ENCODE measurements around the gene OCSTAMP. TPM values are rescaled to one million over a fixed set of nuclear protein-coding genes. Genes with fewer than 3 reads are reported as not detected.

OCSTAMP gene
- total RNA-seq (2014; rRNA removed; shearing (Covaris generic)) = not detected in 2 replicates

GRCh38 chr20:46550461-46550860 is at the start of gene OCSTAMP:
OCSTAMP (minus strand) TSS chr20:46550654; CDS start chr20:46550560, 94 bp downstream.
- DNase-seq (ENCODE audit: low spot score) = no peak

GRCh38 chr20:46599227-46599987 is 49.0 kb upstream of the OCSTAMP start:
- DNase-seq (ENCODE audit: low spot score) = no peak

DNA sequence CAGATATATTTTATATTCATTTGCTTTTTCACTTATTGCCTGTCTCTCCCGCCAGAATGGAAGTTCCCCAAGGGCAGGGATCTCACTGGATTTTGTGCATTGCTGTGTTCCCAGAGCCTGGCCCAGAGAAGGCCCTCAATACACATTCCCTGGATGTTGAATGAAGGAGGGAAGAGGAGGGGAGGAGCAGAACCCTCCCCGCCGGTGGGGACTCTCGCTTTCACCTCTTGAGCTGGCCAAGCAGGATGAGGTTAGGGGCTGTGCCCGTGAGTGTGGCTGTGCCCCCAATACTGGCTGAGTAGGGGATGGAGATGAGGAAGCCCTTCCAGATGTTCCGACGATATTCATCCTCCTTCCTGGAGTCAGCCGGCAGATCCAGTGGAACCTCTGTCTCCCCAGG is 45.5 kb upstream of the OCSTAMP start:
- no peak for DNase-seq (ENCODE audit: low spot score)

DNA sequence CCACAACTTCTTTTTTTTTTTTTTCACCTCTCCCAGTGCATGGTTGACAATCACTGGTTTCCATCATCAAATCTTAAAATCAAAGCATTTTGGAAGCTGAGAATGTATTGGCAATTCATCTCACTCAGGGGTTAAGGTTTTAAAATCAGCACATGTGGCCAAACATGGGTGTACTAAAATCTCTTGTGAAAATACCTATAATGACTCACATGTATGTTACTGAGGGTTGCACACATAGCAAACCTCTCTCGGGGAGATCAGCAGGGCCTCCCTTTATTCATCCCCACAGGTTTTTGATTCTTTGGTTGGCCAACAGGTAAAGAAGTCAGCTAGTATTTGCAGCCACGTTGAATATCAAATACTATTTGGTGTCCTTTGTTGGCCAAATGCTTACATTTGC is 44.3 kb upstream of the OCSTAMP start:
- no peak for DNase-seq (ENCODE audit: low spot score)

GRCh38 chr20:46592580-46593362 is 42.3 kb upstream of the OCSTAMP start:
- no peak for DNase-seq (ENCODE audit: low spot score)

GRCh38 chr20:46590443-46590842 is 40.0 kb upstream of the OCSTAMP start:
- no peak for DNase-seq (ENCODE audit: low spot score)

- DNase-seq (ENCODE audit: low spot score) = no peak
These were observed 38.4 kb upstream of the OCSTAMP start for GRCh38 chr20:46588532-46589511.

GRCh38 chr20:46587986-46588385 is 37.5 kb upstream of the OCSTAMP start:
- DNase-seq (ENCODE audit: low spot score) = no peak

GRCh38 chr20:46586724-46587123 is 36.3 kb upstream of the OCSTAMP start:
- no peak for DNase-seq (ENCODE audit: low spot score)

DNA sequence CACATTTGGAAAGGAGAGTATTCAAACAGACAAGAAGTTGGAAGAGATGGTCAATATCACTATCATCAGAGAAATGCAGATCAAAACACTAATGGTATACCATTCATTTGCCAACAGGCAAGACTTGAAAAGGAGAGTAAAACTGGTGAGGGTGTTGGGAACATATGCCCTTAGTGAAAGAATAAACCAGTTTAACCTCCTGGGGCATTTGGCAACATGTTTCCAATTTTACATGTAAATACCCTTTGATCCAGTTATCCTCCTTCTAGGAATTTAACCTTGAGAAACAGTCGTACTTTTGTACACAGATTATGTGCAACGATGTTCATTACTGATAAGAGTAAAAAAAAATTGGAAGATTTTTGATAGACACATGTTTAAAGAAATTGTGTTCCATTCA is 34.1 kb upstream of the OCSTAMP start:
- no peak for DNase-seq (ENCODE audit: low spot score)

GRCh38 chr20:46583411-46584214 is 33.2 kb upstream of the OCSTAMP start:
- no peak for DNase-seq (ENCODE audit: low spot score)

- DNase-seq (ENCODE audit: low spot score) = no peak
These were observed 32.2 kb upstream of the OCSTAMP start for GRCh38 chr20:46582648-46583047.

- no peak for DNase-seq (ENCODE audit: low spot score)
These were observed 30.9 kb upstream of the OCSTAMP start for GRCh38 chr20:46581391-46581790.

DNA sequence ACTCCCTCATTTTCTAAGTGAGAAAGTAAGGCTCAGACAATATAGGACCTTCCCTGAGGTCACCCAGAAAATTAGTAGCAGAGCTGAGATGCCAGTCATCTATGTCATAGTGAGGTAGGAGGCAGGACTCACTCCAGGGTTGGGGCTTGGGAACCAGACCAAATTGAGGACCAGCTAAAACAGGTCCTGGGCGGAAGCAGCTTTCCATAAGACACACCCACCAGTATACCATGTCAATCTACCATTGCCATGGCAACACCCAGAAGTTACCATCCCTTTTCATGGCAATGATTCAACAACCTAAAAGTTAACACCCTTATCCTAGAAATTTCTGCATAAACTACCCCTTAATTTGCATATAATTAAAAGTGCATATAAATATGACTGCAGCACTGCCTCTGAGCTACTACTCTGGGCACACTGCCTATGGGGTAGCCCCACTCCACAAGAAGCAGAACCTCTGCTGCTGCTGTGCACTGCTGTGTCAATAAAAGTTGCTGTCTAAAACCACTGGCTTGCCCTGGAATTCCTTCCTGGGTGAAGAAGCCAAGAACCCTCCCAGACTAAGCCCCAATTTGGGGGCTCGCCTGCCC is 30.3 kb upstream of the OCSTAMP start:
- no peak for DNase-seq (ENCODE audit: low spot score)

- DNase-seq (ENCODE audit: low spot score) = no peak
These were observed 28.3 kb upstream of the OCSTAMP start for GRCh38 chr20:46578745-46579144.

DNA sequence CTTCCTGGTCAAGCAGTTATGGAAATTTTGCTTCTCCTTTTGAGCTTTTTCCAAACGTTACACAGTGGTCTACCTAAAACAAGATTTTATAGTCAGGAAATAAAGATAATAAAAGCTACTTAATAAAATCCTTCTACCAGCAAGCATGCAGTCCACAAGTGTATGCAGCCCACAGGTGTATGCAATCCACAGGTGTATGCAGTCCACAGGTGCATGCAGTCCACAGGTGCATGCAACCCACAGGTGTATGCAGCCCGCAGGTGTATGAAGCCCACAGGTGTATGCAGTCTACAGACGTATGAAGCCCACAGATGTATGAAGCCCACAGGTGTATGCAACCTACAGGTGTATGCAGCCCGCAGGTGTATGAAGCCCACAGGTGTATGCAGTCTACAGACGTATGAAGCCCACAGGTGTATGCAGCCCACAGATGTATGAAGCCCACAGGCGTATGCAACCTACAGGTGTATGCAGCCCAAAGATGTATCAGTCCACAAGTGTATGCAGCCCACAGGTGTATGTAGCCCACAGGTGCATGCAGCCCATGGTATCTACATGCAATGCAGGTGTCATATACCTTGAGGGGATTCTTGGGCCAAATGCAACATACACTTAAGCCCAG is 26.4 kb upstream of the OCSTAMP start:
- no peak for DNase-seq (ENCODE audit: low spot score)

GRCh38 chr20:46575937-46576461 is 25.5 kb upstream of the OCSTAMP start:
- DNase-seq (ENCODE audit: low spot score) = no peak

DNA sequence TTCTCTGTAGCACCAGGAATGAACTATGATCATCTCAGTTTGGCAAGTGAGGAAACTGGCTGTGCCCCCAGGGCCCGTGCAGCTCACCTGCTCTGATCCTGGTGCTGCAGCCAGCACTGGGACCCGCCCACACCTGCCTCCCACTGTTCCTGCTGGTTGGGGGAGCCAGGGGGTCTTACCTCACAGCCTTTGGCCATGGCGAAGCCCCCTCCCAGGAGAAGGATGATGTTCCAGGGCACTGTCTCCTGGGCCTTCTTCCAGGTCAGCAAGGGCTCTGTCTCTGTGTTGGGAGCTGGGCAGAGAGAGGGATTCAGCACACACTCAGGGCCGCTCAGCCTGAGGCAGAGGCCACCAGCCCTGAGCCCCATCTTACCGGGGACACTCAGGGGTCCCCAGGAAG is 24.9 kb upstream of the OCSTAMP start:
- DNase-seq (ENCODE audit: low spot score) = no peak

DNA sequence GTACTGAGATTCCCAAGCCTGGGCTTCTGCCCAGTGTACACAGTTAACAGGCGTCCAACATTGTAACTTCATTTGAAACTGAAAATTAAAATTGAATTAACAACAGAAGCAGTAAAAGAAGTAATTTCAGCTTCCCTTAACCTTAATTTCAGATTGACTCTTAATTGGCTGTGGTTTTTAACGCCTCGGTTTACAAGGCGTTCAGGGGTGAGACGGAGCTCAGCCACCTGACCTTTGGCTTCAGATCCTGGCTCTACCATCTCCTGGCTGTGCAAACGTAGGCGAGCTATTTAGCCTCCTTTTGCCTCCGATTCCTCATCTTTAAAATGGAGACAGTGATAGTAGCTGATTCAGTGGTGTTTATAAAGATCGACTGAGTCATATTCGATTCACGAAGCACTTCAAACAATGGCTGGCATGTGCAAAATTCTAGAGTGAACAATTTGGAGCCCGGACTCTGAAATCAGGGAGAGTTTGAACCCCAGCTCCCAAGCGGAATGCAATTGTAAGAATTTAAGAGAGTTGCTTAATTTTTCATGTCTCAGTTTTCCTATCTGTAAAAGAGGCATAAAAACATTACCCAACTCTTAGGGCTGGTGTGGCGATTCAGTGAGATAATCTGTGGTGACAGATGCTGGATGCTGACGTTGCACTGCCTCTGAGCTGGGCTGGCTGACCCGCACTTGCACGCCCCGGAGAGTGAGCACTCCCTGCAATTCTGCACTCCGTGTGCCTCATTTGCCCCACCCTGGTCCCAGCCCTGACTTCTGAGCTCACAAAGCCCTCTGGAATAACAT is 23.5 kb upstream of the OCSTAMP start:
- no peak for DNase-seq (ENCODE audit: low spot score)

Measured in A172 (cell line).